ENCODE results near the gene L3MBTL3.

L3MBTL3 gene

GRCh38 chr6:130029163-130029562 lies 10.8 kb downstream of the L3MBTL3 start:
- no peak for FAIRE-seq

- FAIRE-seq, result no peak
These were observed 14.5 kb downstream of the L3MBTL3 start for GRCh38 chr6:130032758-130033340.

GRCh38 chr6:130033949-130034348 lies 15.6 kb downstream of the L3MBTL3 start:
- no peak for FAIRE-seq

- no peak for FAIRE-seq
These were observed 16.2 kb downstream of the L3MBTL3 start for GRCh38 chr6:130034378-130035146.

- FAIRE-seq, result no peak
These were observed 16.8 kb downstream of the L3MBTL3 start for GRCh38 chr6:130035211-130035610.

- peak; percentile 86 for FAIRE-seq
These were observed 18.9 kb downstream of the L3MBTL3 start for GRCh38 chr6:130037207-130037811.

- FAIRE-seq, result no peak
These were observed 23.2 kb downstream of the L3MBTL3 start for GRCh38 chr6:130041594-130041993.

GRCh38 chr6:130043344-130043743 lies 25.0 kb downstream of the L3MBTL3 start:
- FAIRE-seq, result no peak

GRCh38 chr6:130045622-130046021 lies 27.2 kb downstream of the L3MBTL3 start:
- no peak for FAIRE-seq

GRCh38 chr6:130046671-130047070 lies 28.3 kb downstream of the L3MBTL3 start:
- peak; percentile 36 for FAIRE-seq

GRCh38 chr6:130047088-130047995 lies 29.0 kb downstream of the L3MBTL3 start:
- FAIRE-seq, result peak; percentile 90

- FAIRE-seq, result no peak
These were observed 31.8 kb downstream of the L3MBTL3 start for GRCh38 chr6:130050230-130050629.

GRCh38 chr6:130054725-130055124 lies 36.3 kb downstream of the L3MBTL3 start:
- no peak for FAIRE-seq

- no peak for FAIRE-seq
These were observed 36.9 kb downstream of the L3MBTL3 start for GRCh38 chr6:130055271-130055670.

- no peak for FAIRE-seq
These were observed 39.1 kb downstream of the L3MBTL3 start for GRCh38 chr6:130057495-130057894.

GRCh38 chr6:130063806-130064205 lies 45.4 kb downstream of the L3MBTL3 start:
- no peak for FAIRE-seq

- no peak for FAIRE-seq
These were observed 47.3 kb downstream of the L3MBTL3 start for GRCh38 chr6:130065609-130066156.

- FAIRE-seq, result no peak
These were observed 51.1 kb downstream of the L3MBTL3 start for GRCh38 chr6:130069485-130069884.

GRCh38 chr6:130070326-130070725 lies 51.9 kb downstream of the L3MBTL3 start:
- FAIRE-seq, result no peak

GRCh38 chr6:130070792-130071191 lies 52.4 kb downstream of the L3MBTL3 start:
- FAIRE-seq, result no peak

- no peak for FAIRE-seq
These were observed 57.6 kb downstream of the L3MBTL3 start for GRCh38 chr6:130075879-130076460.

- peak; percentile 93 for FAIRE-seq
These were observed 58.1 kb downstream of the L3MBTL3 start for GRCh38 chr6:130076512-130076911.
